Measurements from ENCODE around the gene ARID1B. TPM values are rescaled to one million over a fixed set of nuclear protein-coding genes. Genes with fewer than 3 reads are reported as not detected.

The ARID1B gene
- total and polyA plus RNA-seq, 12 donors: 13.3 to 85.6 (median 50.9) TPM

- Histone ChIP-seq H3K27me3 (no peaks in the 10 kb centered on the region), H3K4me3 (no peak overlapping the region), H3K27ac (no peak overlapping the region), H3K36me3 (replicated peaks in 1 of 2) (no peaks in the 10 kb centered on the region), H3K4me1 (replicated peaks in 1 of 2) (peaks cover 0 to 8% of the 10 kb centered on the region in 2 donors), H3K9me3 (replicated peaks in 1 of 3) (no peaks in the 10 kb centered on the region)
- 33 to 60% (median 45%) methylated on average over 1 of the region's 1 CpG for WGBS, 4 donors
- intact Hi-C loops (cut with DNase I): no loop called here
- DNase-seq: no peak
- TF ChIP-seq CTCF (IDR thresholded peaks at IDR 0.05) (no peak), POLR2A (IDR thresholded peaks at IDR 0.05) (no peak)
Measured at GRCh38 chr6:157248264-157248663, 471.1 kb downstream of the ARID1B start.

GRCh38 chr6:157249826-157250225 is 472.6 kb downstream of the ARID1B start:
- Histone ChIP-seq H3K4me1 (replicated peaks in 1 of 2) (no peaks in the 10 kb centered on the region), H3K27ac (no peak overlapping the region), H3K36me3 (replicated peaks in 1 of 2) (no peaks in the 10 kb centered on the region), H3K9me3 (replicated peaks in 1 of 3) (no peaks in the 10 kb centered on the region), H3K4me3 (no peak overlapping the region), H3K27me3 (no peaks in the 10 kb centered on the region)
- WGBS, 4 donors: 88 to 91% (median 90%) methylated on average over 3 to 8 of the region's 8 CpGs
- DNase-seq: no peak
- no peak for TF ChIP-seq CTCF (IDR thresholded peaks at IDR 0.05)
- intact Hi-C loops (cut with DNase I): no loop called here

- no peak for TF ChIP-seq POLR2A (IDR thresholded peaks at IDR 0.05)
- no peak for TF ChIP-seq CTCF (IDR thresholded peaks at IDR 0.05)
- 74 to 89% (median 80%) methylated on average over 8 of the region's 8 CpGs for WGBS, 4 donors
Measured at GRCh38 chr6:157251586-157252247, 474.5 kb downstream of the ARID1B start.

GRCh38 chr6:157253017-157253416 is 475.8 kb downstream of the ARID1B start:
- Histone ChIP-seq H3K4me3 (no peak overlapping the region), H3K27me3 (no peaks in the 10 kb centered on the region), H3K9me3 (replicated peaks in 1 of 3) (no peaks in the 10 kb centered on the region), H3K36me3 (replicated peaks in 1 of 2) (no peaks in the 10 kb centered on the region), H3K4me1 (replicated peaks in 1 of 2) (no peaks in the 10 kb centered on the region), H3K27ac (no peak overlapping the region)
- 37 to 85% (median 82%) methylated on average over 2 to 7 of the region's 7 CpGs for WGBS, 4 donors
- intact Hi-C loops (cut with DNase I): no loop called here
- no peak for DNase-seq
- TF ChIP-seq CTCF (IDR thresholded peaks at IDR 0.05): no peak
- TF ChIP-seq POLR2A (IDR thresholded peaks at IDR 0.05): no peak

More at GRCh38 chr6:157251586-157252247, 474.5 kb downstream of the ARID1B start:
- Histone ChIP-seq H3K36me3 (replicated peaks in 1 of 2) (no peaks in the 10 kb centered on the region), H3K4me3 (no peak overlapping the region), H3K27ac (no peak overlapping the region), H3K27me3 (no peaks in the 10 kb centered on the region), H3K4me1 (replicated peaks in 1 of 2) (no peaks in the 10 kb centered on the region), H3K9me3 (replicated peaks in 1 of 3) (no peaks in the 10 kb centered on the region)
- intact Hi-C loops (cut with DNase I): no loop called here
- DNase-seq: no peak

Data from adrenal gland (tissue), 12 donors.